IMR-90 (cell line): ENCODE data around the gene CITED2.

Experiments used
- CTCF ChIP-seq: conservative IDR thresholded peaks from 2 replicates; pipeline ENCODE4 v1.5.1; 2012; ENCODE audit warnings: mild to moderate bottlenecking, low read depth, low read length, improper control_type of control experiment
- POLR2A ChIP-seq: IDR thresholded peaks from 2 replicates; pipeline ENCODE4 v1.6.1; 2012; ENCODE audit warnings: mild to moderate bottlenecking, low read depth, low read length

GRCh38 chr6:139334806-139335446, 39.5 kb downstream of the CITED2 start:
- TF ChIP-seq CTCF, result no peak
- no peak for TF ChIP-seq POLR2A
